HCT116 (cell line): Measurements from ENCODE around the gene RAET1L. TPM values are rescaled to one million over a fixed set of nuclear protein-coding genes. Genes with fewer than 3 reads are reported as not detected.

Experiments used
- ATAC-seq: fragments of 200-7000 bp; cut with Tn5 transposase; 2 replicates; pipeline ENCODE4 v1.9.1; 2020; ENCODE audit warnings: mild to moderate bottlenecking, moderate library complexity
- BruUV-seq: library from RNA; stranded (reverse); fragments of 400-500 nt; replicated peaks from 2 replicates; lab custom pipeline; 2021; lab: Mats Ljungman, UMichigan
- CTCF ChIA-PET: fragments of 300-600 bp; sonication (Branson Sonifier 250); formaldehyde crosslinking; loops from one replicate; lab custom pipeline; 2021; ENCODE audit warnings: antibody characterized with exemption; lab: Charles Lee
- POLR2A ChIA-PET: fragments of 300-600, 350-600 bp; sonication (Branson Sonifier 250); formaldehyde crosslinking; loops from one replicate; lab custom pipeline; 2021; ENCODE audit warnings: antibody characterized with exemption; lab: Charles Lee
- RAD21 ChIA-PET, 2 experiments: fragments of 300-600 bp; sonication (Branson Sonifier 250); formaldehyde crosslinking; loops; one replicate each; lab custom pipeline; 2023; ENCODE audit warnings: low total read pairs in 2 of 2; ENCODE audit not compliant: uncharacterized antibody in 2 of 2, unreplicated experiment in 2 of 2, low non-redundant PET in 1 of 2; lab: Charles Lee
- DNase-seq: peaks from one replicate; pipeline ENCODE4 v3.0.0-alpha.2; 2010; ENCODE audit warnings: low read depth, low spot score
- H2AFZ ChIP-seq: fragments of 200-600 bp; shearing (Covaris generic), sonication (generic); 2 replicates; pipeline ENCODE4 v1.6.1; 2017; ENCODE audit warnings: low read depth, mixed run types, mixed read lengths, antibody characterized with exemption, low read length; ENCODE audit not compliant: poor library complexity, severe bottlenecking
- H3K27ac ChIP-seq: 2 replicates; pipeline ENCODE4 v1.5.1; 2012; ENCODE audit warnings: low read depth, low read length
- H3K27me3 ChIP-seq: fragments of 200-600 bp; sonication (generic); 2 replicates; pipeline ENCODE4 v1.6.1; 2016; ENCODE audit warnings: mixed run types, low read length, mixed read lengths; ENCODE audit not compliant: insufficient read depth
- H3K36me3 ChIP-seq, 2 experiments: fragments of 200-500 bp in 1 of 2; fragments of 200-600 bp in 1 of 2; sonication (Bioruptor generic) in 1 of 2; sonication (generic) in 1 of 2; 2 replicates each; pipeline versions ENCODE4 v1.5.1 to v1.6.1; 2014 to 2016; ENCODE audit warnings: low read length in 2 of 2, inconsistent platforms in 1 of 2, mixed read lengths in 1 of 2, mixed run types in 1 of 2; ENCODE audit not compliant: insufficient read depth in 2 of 2, control insufficient read depth in 1 of 2
- H3K4me1 ChIP-seq, 2 experiments: fragments of 200-600 bp in 1 of 2; sonication (generic) in 1 of 2; 2 replicates each; pipeline versions ENCODE4 v1.5.1 to v1.6.1; 2012 to 2017; ENCODE audit warnings: low read length in 2 of 2, inconsistent platforms in 1 of 2, mild to moderate bottlenecking in 1 of 2, mixed read lengths in 1 of 2, mixed run types in 1 of 2, moderate library complexity in 1 of 2; ENCODE audit not compliant: insufficient read depth in 2 of 2, control insufficient read depth in 1 of 2
- H3K4me2 ChIP-seq: fragments of 200-600 bp; sonication (generic); 2 replicates; pipeline ENCODE4 v1.6.1; 2017; ENCODE audit warnings: mixed run types, low read length, mixed read lengths
- H3K4me3 ChIP-seq, 2 experiments: fragments of 200-600 bp in 1 of 2; sonication (generic) in 1 of 2; replicated peaks in 1 of 2; 2 replicates each; pipeline ENCODE4 v1.5.1; 2011 to 2016; ENCODE audit warnings: low read length in 2 of 2, control low read depth in 1 of 2, low read depth in 1 of 2, mild to moderate bottlenecking in 1 of 2, mixed read lengths in 1 of 2, mixed run types in 1 of 2
- H3K79me2 ChIP-seq: fragments of 200-600 bp; sonication (generic); 2 replicates; pipeline ENCODE4 v1.6.1; 2017; ENCODE audit warnings: mild to moderate bottlenecking, mixed run types, low read length, moderate library complexity, mixed read lengths; ENCODE audit not compliant: insufficient read depth
- H3K9ac ChIP-seq: fragments of 200-600 bp; sonication (generic); 2 replicates; pipeline ENCODE4 v1.6.1; 2016; ENCODE audit warnings: low read length, mixed read lengths
- H3K9me2 ChIP-seq: fragments of 200-600 bp; sonication (generic), shearing (Covaris generic); 2 replicates; pipeline ENCODE4 v1.6.1; 2017; ENCODE audit warnings: mixed run types, mild to moderate bottlenecking, moderate library complexity; ENCODE audit not compliant: insufficient read depth
- H3K9me3 ChIP-seq, 2 experiments: fragments of 200-500 bp in 1 of 2; fragments of 200-600 bp in 1 of 2; sonication (Bioruptor generic) in 1 of 2; sonication (generic) in 1 of 2; 2 replicates each; pipeline ENCODE4 v1.6.1; 2014 to 2017; ENCODE audit warnings: low read length in 2 of 2, mixed read lengths in 2 of 2, inconsistent platforms in 1 of 2, low read depth in 1 of 2, mild to moderate bottlenecking in 1 of 2, mixed run types in 1 of 2, moderate library complexity in 1 of 2; ENCODE audit not compliant: control insufficient read depth in 1 of 2, insufficient read depth in 1 of 2
- H4K20me1 ChIP-seq: fragments of 200-600 bp; sonication (generic), shearing (Covaris generic); 2 replicates; pipeline ENCODE4 v1.6.1; 2017; ENCODE audit warnings: mixed run types, mild to moderate bottlenecking, moderate library complexity; ENCODE audit not compliant: insufficient read depth
- EZH2 ChIP-seq: fragments of 200-600 bp; sonication (generic); IDR thresholded peaks from 2 replicates; pipeline ENCODE4 v1.6.1; 2017; ENCODE audit warnings: antibody characterized with exemption, mixed run types
- POLR2A ChIP-seq: IDR thresholded peaks from 2 replicates; pipeline ENCODE4 v1.7.0; 2011; ENCODE audit warnings: borderline replicate concordance; ENCODE audit not compliant: insufficient read depth, insufficient read length; ENCODE audit errors: extremely low read depth
- POLR2AphosphoS5 ChIP-seq: IDR thresholded peaks from 2 replicates; pipeline ENCODE4 v1.6.1; 2011; ENCODE audit warnings: mild to moderate bottlenecking, low read depth, low read length, moderate library complexity
- SRF ChIP-seq: IDR thresholded peaks from 2 replicates; pipeline ENCODE4 v1.6.1; 2012; ENCODE audit warnings: low read depth
- TCF7L2 ChIP-seq: IDR thresholded peaks from 2 replicates; pipeline ENCODE4 v1.7.0; 2011; ENCODE audit warnings: borderline replicate concordance, inconsistent platforms; ENCODE audit not compliant: insufficient read depth, insufficient read length; ENCODE audit errors: extremely low read depth
- YY1 ChIP-seq: IDR thresholded peaks from 2 replicates; pipeline ENCODE4 v1.6.1; 2011; ENCODE audit warnings: low read length, low read depth, moderate library complexity, mild to moderate bottlenecking; ENCODE audit not compliant: insufficient replicate concordance; ENCODE audit errors: extremely low read depth
- ZNF274 ChIP-seq: fragments of 200-500 bp; sonication (Bioruptor generic); IDR thresholded peaks from 2 replicates; pipeline ENCODE4 v1.6.1; 2014; ENCODE audit warnings: mild to moderate bottlenecking, low read depth, low read length, inconsistent platforms
- intact Hi-C: fragments of 100-400 bp; cut with micrococcal nuclease; formaldehyde crosslinking; loops from 2 replicates; pipeline ENCODE4 v1.10.0; 2022
- total RNA-seq: library from RNA; stranded (reverse); gene quantifications from one replicate; pipeline ENCODE4 v1.2.1, GENCODE V29; 2021; ENCODE audit not compliant: unreplicated experiment
- TF ChIP-seq, protein P1 (sequence below): IDR thresholded peaks from 2 replicates; pipeline ENCODE4 v1.6.1; 2012
- TF ChIP-seq, protein P2 (sequence below): IDR thresholded peaks from 2 replicates; pipeline ENCODE4 v1.6.1; 2011; ENCODE audit warnings: mild to moderate bottlenecking, low read length, moderate library complexity; ENCODE audit not compliant: insufficient replicate concordance; ENCODE audit errors: extremely low read depth

The RAET1L gene
- total RNA-seq, 1 experiment from 2014 or later, result 1.5 TPM

DNA sequence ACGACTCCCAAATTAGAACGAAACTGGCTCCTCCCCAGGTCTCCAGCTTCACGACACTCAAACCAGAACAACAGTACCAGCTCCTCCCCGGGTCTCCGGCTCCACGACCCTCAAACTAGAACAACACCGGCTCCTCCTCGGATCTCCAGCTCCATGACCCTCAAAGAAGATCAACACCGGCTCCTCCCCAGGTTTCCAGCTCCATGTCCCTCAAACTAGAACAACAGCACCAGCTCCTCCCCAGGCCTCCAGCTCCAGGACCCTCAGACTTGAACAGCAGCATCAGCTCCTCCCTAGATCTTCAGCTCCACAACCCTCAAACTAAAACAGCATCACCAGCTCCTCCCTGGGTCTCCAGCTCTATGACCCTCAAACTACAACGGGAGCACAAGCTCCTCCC lies 29.8 kb upstream of the RAET1L start:
- TF ChIP-seq TCF7L2, result no peak
- no peak for TF ChIP-seq POLR2AphosphoS5
- TF ChIP-seq EZH2, result no peak
- TF ChIP-seq SRF, result no peak
- TF ChIP-seq, protein P1, sequence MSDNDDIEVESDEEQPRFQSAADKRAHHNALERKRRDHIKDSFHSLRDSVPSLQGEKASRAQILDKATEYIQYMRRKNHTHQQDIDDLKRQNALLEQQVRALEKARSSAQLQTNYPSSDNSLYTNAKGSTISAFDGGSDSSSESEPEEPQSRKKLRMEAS, result no peak
- no peak for TF ChIP-seq ZNF274
- TF ChIP-seq, protein P2, sequence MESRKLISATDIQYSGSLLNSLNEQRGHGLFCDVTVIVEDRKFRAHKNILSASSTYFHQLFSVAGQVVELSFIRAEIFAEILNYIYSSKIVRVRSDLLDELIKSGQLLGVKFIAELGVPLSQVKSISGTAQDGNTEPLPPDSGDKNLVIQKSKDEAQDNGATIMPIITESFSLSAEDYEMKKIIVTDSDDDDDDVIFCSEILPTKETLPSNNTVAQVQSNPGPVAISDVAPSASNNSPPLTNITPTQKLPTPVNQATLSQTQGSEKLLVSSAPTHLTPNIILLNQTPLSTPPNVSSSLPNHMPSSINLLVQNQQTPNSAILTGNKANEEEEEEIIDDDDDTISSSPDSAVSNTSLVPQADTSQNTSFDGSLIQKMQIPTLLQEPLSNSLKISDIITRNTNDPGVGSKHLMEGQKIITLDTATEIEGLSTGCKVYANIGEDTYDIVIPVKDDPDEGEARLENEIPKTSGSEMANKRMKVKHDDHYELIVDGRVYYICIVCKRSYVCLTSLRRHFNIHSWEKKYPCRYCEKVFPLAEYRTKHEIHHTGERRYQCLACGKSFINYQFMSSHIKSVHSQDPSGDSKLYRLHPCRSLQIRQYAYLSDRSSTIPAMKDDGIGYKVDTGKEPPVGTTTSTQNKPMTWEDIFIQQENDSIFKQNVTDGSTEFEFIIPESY, result no peak
- no peak for TF ChIP-seq YY1
- TF ChIP-seq POLR2A, result no peak
- TF ChIP-seq, all 23 proteins: peak for 0
- no peak overlapping the region for H2AFZ ChIP-seq
- BruUV-seq, result no TSS peak
- H3K9me3 ChIP-seq, result no peaks in the 10 kb centered on the region
- ATAC-seq, result no peak
- intact Hi-C loops, result no loop called here
- POLR2A ChIA-PET, result interaction anchor here (1.4 kb wide), 1 partner anchor 14 kb away, joined by 3 read pairs; the partner anchor contains the start of gene ULBP3
- H3K27ac ChIP-seq, result no peak overlapping the region
- no peaks in the 10 kb centered on the region for H3K9me2 ChIP-seq
- DNase-seq, result no peak
- no peaks in the 10 kb centered on the region for H3K4me1 ChIP-seq
- RAD21 ChIA-PET, result no interaction called here
- peaks cover 15% of the 10 kb centered on the region; the same call in 1 of the 2 replicates for H3K27me3 ChIP-seq
- H3K36me3 ChIP-seq, result no peaks in the 10 kb centered on the region
- CTCF ChIA-PET, result interaction anchor here (1.6 kb wide), 1 partner anchor 16 kb away, joined by 7 read pairs; no protein-coding TSS in a partner anchor
- H3K9ac ChIP-seq, result no peak overlapping the region
- H3K4me3 ChIP-seq, result no peak overlapping the region
- no peaks in the 10 kb centered on the region for H3K79me2 ChIP-seq
- H3K4me2 ChIP-seq, result no peak overlapping the region
- H4K20me1 ChIP-seq, result no peaks in the 10 kb centered on the region
